GM19452 (cell line): Measurements from ENCODE around the gene FGGY.
"Not testable (repeated sequence)": the region's sequence is repeated elsewhere in the genome, so short reads cannot be mapped to it uniquely, and the experiment has no call there.

ENCODE experiments used
- ATAC-seq: cut with Tn5 transposase; IDR thresholded peaks from one replicate; pipeline ENCODE4 v1.9.1; 2021; ENCODE audit not compliant: unreplicated experiment

Gene FGGY

DNA sequence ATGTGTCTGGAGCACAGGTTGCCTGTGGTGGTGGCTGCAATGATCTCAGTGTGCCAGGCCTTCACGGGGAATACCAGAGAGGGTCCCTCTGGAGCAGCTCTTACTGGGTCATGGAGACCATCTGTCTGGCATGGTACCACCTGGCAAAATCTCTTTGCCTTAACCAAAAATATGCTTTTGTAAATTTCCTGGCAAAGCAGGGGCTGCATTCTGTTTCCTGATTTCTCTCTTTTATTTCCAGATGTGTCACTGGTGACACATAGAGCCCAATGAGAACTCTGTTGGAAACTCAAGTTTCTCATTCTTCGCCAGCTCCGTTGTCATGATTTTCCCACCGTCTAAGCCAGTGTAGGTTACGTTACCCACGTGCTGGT is 136.5 kb downstream of the FGGY start:
- no peak for ATAC-seq

DNA sequence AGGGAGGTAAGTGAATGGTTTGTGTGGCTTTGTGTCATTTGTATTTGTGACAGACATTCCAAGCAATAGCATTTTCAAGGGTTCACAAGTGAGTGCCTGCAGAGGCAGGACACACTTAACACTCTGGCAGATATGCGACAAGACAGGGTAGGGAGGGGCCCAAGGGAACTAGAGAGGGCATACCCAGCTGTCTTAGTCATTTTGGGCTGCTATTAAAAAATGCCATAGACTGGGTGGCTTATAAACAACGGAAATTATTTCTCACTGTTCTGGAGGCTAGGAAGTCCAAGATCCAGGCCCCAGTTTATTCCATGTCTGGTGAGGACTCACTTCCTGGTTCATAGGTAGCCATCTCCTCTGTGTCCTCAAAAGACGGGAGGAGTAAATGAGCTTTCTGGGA is 137.4 kb downstream of the FGGY start:
- ATAC-seq: no peak

DNA sequence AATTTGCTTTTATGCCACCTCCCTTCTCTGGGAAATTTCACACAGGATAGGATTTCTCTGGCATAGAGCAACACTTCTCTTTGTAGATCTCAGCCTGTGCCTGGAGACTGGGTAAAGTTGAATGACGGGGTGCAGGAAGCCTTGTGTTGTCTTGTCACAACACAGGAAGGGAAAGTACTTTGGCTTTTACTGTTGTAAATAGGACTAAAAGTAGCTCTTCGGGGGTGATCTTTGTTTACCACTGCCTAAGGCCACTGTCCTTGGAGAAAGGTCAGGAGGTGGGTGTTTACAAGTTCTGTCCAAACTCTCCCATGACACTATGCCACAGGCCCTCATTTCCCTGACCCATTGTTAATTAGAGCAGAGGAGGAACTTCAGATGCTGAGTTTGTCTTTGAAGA is 139.7 kb downstream of the FGGY start:
- ATAC-seq: no peak

DNA sequence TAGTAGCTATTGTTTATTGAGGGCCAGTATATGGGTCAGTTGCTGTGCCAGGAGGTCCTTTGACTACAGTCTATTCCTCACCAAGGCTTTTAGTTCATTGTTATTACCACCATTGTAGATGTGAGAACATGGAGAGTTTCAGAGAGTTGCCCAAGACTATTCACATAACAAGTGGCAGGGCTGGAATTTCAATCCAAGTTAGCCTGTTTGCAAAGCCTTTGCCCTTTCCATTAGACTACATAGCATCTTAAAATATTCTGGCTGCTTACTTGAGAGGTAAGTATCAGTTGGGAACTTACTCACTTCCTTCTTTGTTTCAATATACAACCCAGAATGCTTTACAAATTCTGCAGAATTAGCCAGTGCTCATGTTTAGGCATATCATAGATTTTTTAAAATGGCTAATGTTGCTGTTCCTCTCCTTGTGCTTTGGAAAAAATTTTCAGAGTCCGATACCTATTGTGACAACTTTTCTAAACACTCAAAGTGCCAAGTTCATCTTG is 141.2 kb downstream of the FGGY start:
- no peak for ATAC-seq

DNA sequence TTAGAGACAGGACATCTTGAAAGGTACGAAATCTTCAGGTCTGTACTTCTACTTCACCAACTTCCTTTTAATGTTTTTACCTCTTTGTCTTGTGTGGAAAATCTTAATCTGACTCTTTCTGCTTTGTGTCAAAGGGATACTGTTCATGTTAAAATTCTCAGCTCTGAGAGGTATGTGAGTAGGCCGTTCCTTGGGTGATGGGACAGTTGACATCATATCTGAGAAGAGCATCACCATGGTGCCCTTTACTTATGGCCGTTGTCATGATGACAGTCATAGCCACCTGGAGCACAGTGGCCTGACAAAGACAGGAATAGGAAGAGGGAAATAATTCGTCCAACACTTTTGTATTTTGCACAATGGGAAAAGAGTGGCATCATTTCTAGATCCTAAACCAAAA is 145.6 kb downstream of the FGGY start:
- no peak for ATAC-seq

DNA sequence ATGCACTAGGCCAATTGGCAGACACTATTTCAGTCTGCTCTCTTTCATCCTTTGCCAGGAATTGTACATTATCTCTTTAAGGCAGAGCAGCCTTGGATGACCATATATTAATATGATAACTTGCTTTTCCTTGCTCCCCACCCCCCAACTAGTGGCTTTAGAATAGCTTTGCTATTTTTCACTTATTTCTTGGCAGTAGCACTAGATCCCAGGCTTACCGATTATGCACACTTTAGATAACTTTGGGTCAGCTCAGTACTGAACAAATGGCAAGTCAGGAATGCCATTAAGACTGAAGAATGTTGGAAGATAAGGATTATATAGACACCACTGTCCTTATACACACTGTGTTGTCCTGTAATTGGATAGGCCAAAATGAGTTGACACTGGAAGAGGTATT is 146.4 kb downstream of the FGGY start:
- ATAC-seq: no peak

DNA sequence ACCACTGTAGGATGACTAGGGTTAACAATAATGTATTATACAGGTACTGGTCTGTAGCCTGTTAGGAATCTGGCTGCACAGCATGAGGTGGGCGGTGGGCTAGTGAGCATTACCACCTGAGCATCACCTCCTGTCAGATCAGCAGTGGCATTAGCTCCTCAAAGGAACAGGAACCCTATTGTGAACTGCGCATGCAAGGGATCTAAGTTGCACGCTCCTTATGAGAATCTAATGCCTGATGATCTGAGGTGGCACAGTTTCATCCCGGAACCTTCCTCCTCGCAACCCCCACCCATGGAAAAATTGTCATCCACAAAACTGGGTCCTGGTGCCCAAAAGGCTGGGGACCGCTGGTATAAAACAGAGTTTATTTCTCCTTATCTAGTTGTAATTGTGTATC is 147.6 kb downstream of the FGGY start:
- ATAC-seq: no peak

DNA sequence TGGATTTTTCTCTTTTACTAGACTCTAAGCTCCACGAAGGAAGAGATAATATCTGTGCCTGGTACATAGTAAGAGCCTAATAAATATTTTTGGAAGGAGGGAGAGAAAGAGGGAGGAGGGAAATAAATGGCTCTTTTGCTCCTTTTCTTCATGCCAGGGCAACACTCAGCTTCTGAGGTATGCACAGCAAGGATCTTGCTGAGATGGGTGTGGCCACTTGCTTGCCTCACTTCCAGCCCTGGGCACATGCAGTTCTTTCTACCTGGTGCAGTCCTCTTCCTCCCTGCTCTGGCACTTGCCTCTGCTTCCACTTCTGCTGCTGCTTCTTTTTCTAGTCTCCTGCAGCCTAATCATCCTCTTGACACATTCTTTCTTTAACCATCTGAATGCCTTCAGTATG is 148.1 kb downstream of the FGGY start:
- no peak for ATAC-seq

DNA sequence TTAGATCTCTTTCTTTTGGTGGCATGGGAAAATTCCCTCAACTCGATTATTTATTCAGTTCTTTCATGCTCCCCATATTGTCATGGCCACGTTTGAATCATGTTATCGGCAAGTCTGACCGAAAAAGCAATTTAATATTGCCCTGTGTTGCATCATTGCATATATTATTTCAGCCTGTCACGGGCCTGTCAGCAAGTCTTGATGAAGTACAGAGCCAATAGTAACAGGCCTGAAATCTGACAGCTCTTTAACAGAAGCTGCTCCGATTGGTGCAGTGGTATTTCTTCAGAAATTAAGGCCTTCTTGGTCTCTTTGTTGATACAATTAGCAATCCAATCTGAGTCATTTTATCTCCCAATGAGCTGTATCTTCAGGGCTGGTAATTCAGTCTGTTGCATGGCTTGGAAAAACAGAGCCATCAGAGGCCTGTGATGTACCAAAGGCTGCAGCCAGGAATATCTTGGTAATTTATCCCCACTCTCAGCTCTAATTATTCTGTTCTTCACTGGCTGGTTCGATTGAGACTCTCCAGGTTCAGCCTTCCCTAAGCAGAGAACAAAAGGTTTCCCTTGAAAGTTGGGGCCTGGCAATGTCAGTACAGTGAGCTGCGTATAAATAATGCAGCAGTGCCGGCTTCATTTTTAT is 149.5 kb downstream of the FGGY start:
- no peak for ATAC-seq

DNA sequence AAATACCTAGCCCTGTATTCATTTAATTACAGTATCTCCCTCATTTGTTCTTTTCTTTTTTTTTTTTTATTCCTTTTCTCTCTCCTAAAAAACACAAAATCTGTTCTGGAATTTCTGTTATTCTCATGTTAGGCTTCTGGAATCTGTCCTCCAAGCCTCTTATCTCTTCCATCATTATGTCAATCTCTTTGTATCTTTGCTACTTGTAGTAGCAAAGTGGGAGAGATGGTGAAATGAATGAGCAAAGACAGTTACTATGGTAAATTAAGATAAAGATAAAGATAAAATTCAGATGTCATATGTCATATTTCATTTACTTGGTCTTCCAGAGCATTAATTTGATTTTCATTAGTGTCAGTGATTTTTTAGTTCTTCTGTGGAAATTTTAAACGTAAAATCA is 155.1 kb downstream of the FGGY start:
- ATAC-seq: no peak

DNA sequence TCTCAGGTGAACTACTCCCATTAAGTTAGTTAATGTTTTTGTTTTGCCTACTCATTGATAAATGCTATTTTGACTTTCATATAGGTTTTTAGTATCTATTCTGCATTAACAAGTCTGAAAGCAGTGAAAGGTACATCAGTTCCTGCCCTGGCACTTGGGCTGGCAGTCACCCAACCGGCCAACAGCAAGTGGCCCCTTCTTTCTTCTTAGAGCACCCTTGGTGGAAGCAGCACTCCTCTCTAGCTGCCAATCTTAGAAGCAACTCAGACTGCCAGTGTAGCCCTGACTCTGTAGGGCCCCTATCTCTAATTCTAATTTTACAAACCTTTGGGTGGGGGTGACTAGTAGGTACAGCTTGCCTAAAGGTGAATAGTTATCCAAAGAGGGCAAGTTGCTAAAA is 155.7 kb downstream of the FGGY start:
- ATAC-seq: no peak

DNA sequence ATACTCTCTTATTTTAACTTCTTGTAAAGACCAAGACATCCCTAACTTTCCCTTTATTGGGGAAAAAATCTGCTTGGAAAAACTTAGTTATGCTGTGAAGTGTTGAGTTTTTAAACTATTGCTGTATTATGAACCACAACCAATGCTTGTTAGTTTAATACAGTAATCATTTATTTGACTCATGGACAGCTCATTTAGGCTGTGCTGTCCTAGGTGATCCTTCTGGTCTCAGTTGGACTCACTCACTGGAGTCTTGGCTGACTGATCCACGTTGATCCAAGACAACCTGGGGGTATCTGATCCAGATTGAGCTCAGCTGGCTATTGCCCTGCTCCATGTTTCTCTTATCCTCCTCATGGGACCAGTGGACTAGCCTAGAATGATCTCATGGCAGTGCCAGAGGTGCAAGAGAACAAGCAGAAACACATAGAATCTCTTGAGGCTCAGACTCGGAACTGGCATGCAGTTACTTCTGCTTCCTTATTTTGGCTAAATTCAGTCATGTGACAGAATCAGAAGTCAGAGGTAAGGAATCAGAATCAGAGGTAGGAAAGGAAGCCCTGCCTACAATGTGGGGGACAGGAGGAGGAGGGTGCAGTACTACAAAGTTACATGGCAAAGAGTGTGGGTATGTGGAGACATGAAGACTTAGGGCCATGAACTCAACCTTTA is 156.5 kb downstream of the FGGY start:
- ATAC-seq: no peak

DNA sequence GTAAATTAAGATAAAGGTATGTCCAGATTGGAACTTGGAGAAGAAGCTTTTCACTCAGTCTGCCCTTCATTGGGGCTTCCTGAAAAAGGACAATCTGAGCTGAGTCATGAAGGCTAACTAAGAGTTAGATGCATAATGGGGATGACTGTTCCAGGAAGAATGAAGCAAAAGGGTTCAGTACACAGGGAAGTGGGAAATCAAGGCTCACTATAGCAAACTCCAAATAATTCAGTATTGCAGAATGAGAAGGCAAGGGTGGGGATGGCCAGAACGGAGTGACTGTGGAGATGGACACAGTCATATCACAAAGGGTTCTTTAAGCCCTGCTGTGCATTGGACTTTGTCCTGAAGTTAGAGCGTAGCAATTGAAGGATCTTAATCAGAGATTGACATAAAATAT is 158.3 kb downstream of the FGGY start:
- no peak for ATAC-seq

DNA sequence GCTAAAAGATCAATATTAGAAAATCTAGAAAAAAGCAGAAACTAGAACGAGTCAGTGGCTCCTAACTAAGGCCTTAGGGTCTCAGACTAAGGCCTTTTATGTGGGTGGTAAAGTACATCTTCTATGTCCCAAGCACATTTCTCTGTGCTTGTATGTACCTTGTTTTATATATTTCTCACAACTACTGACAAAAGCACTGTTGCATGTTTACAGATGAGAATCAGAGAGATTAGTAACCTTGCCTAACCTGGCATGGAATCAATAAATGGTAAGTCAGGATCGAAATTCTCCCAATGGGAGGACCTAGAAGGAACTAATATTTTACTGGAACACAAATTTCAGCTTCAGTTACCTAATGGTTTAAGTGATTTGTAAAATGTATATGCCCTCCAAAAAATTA is 160.9 kb downstream of the FGGY start:
- ATAC-seq: no peak

DNA sequence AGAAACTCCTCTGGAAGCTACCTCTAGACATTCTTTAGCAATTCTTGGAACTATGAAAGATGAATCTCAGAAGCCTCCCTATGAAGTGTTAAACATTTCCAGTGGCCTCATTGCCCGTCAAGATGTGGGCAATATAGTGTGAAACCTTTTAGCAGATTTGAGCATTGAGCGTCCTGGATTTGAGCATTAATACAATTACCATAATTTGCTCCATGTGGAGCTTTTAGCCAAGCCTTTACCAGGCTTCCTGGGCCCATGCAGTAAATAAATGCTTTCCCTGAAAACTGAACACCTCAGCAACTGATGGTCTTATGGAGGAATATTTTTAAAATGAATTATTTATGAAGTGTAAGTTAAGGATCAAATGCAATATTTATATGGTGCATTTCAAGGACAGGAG is 162.0 kb downstream of the FGGY start:
- ATAC-seq: no peak

DNA sequence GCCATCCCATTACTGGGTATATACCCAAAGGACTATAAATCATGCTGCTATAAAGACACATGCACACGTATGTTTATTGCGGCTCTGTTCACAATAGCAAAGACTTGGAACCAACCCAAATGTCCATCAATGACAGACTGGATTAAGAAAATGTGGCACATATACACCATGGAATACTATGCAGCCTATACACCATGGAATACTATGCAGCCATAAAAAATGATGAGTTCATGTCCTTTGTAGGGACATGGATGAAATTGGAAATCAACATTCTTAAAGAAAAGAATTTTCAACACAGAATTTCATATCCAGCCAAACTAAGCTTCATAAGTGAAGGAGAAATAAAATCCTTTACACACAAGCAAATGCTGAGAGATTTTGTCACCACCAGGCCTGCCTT is 166.0 kb downstream of the FGGY start:
- not testable (repeated sequence) for ATAC-seq

DNA sequence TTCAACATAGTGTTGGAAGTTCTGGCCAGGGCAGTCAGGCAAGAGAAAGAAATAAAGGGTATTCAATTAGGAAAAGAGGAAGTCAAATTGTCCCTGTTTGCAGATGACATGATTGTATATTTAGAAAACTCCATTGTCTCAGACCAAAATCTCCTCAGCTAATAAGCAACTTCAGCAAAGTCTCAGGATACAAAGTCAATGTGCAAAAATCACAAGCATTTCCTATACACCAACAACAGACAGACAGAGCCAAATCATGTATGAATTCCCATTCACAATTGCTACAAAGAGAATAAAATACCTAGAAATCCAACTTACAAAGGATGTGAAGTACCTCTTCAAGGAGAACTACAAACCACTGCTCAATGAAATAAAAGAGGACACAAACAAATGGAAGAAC is 168.6 kb downstream of the FGGY start:
- not testable (repeated sequence) for ATAC-seq

DNA sequence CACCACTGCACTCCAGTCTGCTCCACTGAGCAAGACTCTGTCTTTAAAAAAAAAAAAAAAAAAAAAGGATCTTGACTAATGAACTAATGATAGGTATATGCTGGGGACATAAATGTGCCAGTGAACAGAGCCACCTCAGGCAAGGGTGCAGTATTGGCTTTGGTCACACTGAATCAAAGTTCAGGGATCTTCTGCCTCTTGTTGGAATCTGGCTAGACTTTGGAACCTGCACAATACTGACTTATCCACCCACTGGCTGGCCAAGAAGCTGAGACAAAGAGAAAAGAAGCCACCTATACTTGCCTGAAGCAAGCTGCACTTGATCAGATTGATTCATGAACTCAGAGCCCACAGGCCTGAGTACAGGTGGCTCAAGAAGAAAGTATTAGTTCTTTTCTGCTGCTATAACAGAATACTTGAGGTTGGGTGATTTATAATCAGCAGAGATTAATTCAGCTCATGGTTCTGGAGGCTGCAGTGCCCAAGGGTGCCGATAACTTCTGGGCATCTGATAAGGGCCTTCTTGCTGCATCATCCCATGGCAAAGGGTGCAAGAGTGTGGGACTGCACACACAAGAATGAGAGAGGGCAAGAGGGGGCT is 172.0 kb downstream of the FGGY start:
- no peak for ATAC-seq

DNA sequence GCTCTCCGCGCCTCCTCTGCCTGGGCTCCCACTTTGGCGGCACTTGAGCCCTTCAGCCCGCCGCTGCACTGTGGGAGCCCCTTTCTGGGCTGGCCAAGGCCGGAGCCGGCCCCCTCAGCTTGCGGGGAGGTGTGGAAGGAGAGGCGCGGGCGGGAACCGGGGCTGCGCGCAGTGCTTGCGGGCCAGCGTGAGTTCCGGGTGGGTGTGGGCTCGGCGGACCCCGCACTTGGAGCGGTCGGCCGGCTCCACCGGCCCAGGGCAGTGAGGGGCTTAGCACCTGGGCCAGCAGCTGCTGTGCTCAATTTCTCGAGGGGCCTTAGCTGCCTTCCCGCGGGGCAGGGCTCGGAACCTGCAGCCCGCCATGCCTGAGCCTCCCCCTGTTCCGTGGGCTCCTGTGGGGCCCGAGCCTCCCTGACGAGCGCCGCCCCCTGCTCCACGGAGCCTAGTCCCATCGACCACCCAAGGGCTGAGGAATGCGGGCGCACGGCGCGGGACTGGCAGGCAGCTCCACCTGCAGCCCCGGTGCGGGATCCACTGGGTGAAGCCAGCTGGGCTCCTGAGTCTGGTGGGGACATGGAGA is 175.2 kb downstream of the FGGY start:
- not testable (repeated sequence) for ATAC-seq

DNA sequence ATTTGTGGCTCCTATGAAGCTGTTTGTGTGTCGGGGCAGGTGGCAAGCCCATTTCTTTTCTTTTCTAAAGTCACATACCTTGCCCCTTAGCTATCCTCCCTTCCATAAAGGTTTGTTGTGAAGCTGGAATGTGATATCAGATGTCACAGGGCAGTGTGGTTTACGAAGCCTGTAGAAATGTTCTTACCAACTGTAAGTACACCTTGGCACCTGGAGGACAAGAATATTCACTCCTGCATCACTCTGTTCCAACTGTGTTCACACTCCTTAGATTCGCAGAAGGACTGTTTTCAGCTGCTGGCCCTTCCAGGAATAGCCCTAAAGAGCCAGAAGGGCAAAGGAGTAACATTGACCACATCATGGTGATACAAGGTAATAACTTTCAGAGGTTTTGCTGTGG is 176.9 kb downstream of the FGGY start:
- ATAC-seq: no peak

DNA sequence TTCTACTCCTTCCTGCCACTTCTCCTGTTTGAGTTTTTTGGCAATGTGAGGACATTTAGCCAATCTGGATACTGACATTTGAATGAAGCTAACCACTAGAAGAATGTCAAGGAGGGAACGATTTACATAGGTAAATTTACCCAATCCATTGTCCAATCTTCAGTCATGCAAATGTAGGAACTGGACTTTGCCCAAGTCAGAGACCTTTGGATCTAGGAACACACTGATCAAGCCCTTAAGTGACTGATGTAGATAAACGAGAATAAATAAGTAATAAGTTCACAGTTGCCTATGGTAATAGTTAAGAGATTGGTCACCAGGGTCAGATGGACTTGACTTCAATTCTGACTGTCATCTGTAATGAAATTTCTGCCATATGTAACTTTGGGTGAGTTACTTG is 177.6 kb downstream of the FGGY start:
- ATAC-seq: no peak

DNA sequence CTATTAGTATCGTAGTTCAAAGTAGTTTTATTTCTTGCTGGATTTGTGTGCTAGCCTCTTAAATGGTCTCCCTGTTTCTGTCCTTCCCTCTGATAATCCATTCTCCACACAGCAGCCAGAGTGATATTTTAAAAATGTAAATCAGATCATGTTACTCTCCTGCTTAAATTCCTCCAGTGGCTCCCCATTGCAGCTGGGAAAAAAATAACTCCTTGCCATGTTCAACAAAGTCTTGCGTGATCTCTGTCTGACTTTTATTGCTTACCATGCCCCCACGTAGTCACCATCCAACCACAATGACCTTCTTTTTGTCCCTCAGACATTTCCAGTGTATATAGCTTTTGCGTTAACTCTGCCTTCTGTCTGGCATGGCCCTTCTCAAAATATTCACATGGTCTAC is 178.8 kb downstream of the FGGY start:
- ATAC-seq: no peak
